IMR-90 (cell line): ENCODE results near the gene NAV1. TPM values are rescaled to one million over a fixed set of nuclear protein-coding genes. Genes with fewer than 3 reads are reported as not detected.
A peak's percentile ranks its signal among the peaks of the same experiment; 100 is the strongest.

Experiments used
- ATAC-seq: fragments of 200-7000 bp; cut with Tn5 transposase; 2 replicates; pipeline ENCODE4 v1.9.1; 2020; ENCODE audit warnings: low read depth, mild to moderate bottlenecking, moderate library complexity
- BruUV-seq: library from RNA; stranded (reverse); fragments of 400-500 nt; replicated peaks from 2 replicates; lab custom pipeline; 2021; lab: Mats Ljungman, UMichigan
- CTCF ChIA-PET: fragments of 300-600 bp; formaldehyde crosslinking; extraction: SDS; loops from one replicate; lab custom pipeline; 2021; ENCODE audit warnings: antibody characterized with exemption; lab: Yijun Ruan, JAX
- POLR2A ChIA-PET: fragments of 300-600 bp; sonication (Branson Sonifier 250); formaldehyde crosslinking; loops from one replicate; lab custom pipeline; 2022; ENCODE audit warnings: antibody characterized with exemption; ENCODE audit not compliant: unreplicated experiment; lab: Charles Lee
- DNase-seq: peaks from one replicate; pipeline ENCODE4 v3.0.0; 2013
- H2AFZ ChIP-seq: replicated peaks from 2 replicates; pipeline ENCODE3; 2013; ENCODE audit warnings: low read length, mild to moderate bottlenecking; ENCODE audit not compliant: poor library complexity
- H2AK5ac ChIP-seq: 2 replicates; pipeline ENCODE4 v1.6.1; 2013; ENCODE audit warnings: low read depth, low read length, inconsistent platforms
- H2AK9ac ChIP-seq: replicated peaks from 2 replicates; pipeline ENCODE3; 2013; ENCODE audit warnings: mild to moderate bottlenecking, low read depth, low read length, moderate library complexity; ENCODE audit not compliant: poor library complexity
- H2BK120ac ChIP-seq: 2 replicates; pipeline ENCODE4 v1.6.1; 2013; ENCODE audit warnings: low read depth, low read length, inconsistent platforms
- H2BK15ac ChIP-seq: 3 replicates; pipeline ENCODE4 v1.6.1; 2013; ENCODE audit warnings: low read depth, low read length, inconsistent platforms
- H2BK20ac ChIP-seq: 2 replicates; pipeline ENCODE4 v1.6.1; 2013; ENCODE audit warnings: low read depth, mild to moderate bottlenecking, inconsistent platforms, low read length, moderate library complexity
- H2BK5ac ChIP-seq: 2 replicates; pipeline ENCODE4 v1.6.1; 2013; ENCODE audit warnings: mild to moderate bottlenecking, low read depth, low read length, inconsistent platforms; ENCODE audit not compliant: poor library complexity, severe bottlenecking
- H3K14ac ChIP-seq: replicated peaks from 2 replicates; pipeline ENCODE4 v1.6.1; 2013; ENCODE audit warnings: low read depth, low read length, inconsistent platforms
- H3K18ac ChIP-seq: 2 replicates; pipeline ENCODE4 v1.6.1; 2013; ENCODE audit warnings: low read depth, low read length, control low read depth
- H3K23ac ChIP-seq: 2 replicates; pipeline ENCODE4 v1.6.1; 2013; ENCODE audit warnings: low read depth, low read length, inconsistent platforms
- H3K27ac ChIP-seq: 2 replicates; pipeline ENCODE4 v1.5.1; 2013; ENCODE audit warnings: mild to moderate bottlenecking, control low read depth, low read length; ENCODE audit not compliant: insufficient read depth
- H3K27me3 ChIP-seq: 2 replicates; pipeline ENCODE4 v1.6.1; 2013; ENCODE audit warnings: low read length; ENCODE audit not compliant: control insufficient read depth, insufficient read depth
- H3K36me3 ChIP-seq: 2 replicates; pipeline ENCODE4 v1.6.1; 2013; ENCODE audit warnings: low read length, mixed read lengths; ENCODE audit not compliant: control insufficient read depth, insufficient read depth
- H3K4ac ChIP-seq: 2 replicates; pipeline ENCODE4 v1.6.1; 2013; ENCODE audit warnings: low read depth, low read length, inconsistent platforms
- H3K4me1 ChIP-seq: 2 replicates; pipeline ENCODE4 v1.6.1; 2013; ENCODE audit warnings: low read length, mixed read lengths; ENCODE audit not compliant: control insufficient read depth, insufficient read depth
- H3K4me2 ChIP-seq: 2 replicates; pipeline ENCODE4 v1.6.1; 2013; ENCODE audit warnings: low read depth, mild to moderate bottlenecking, control low read depth, low read length, moderate library complexity
- H3K4me3 ChIP-seq: 2 replicates; pipeline ENCODE4 v1.5.1; 2013; ENCODE audit warnings: low read depth, mild to moderate bottlenecking, control low read depth, low read length, moderate library complexity; ENCODE audit not compliant: insufficient read depth
- H3K56ac ChIP-seq: 2 replicates; pipeline ENCODE4 v1.6.1; 2013; ENCODE audit warnings: low read length, inconsistent platforms; ENCODE audit not compliant: insufficient read depth; ENCODE audit errors: extremely low read depth
- H3K79me1 ChIP-seq, 2 experiments: 2 replicates each; pipeline ENCODE4 v1.6.1; 2013; ENCODE audit warnings: low read length in 2 of 2, inconsistent platforms in 1 of 2, low read depth in 1 of 2
- H3K9ac ChIP-seq: 2 replicates; pipeline ENCODE4 v1.6.1; 2013; ENCODE audit warnings: low read depth, low read length, control low read depth
- H3K9me1 ChIP-seq: 2 replicates; pipeline ENCODE4 v1.6.1; 2013; ENCODE audit warnings: low read length, inconsistent platforms; ENCODE audit not compliant: insufficient read depth
- H3K9me3 ChIP-seq: 2 replicates; pipeline ENCODE4 v1.6.1; 2013; ENCODE audit warnings: low read length; ENCODE audit not compliant: control insufficient read depth, insufficient read depth
- H4K20me1 ChIP-seq: 2 replicates; pipeline ENCODE4 v1.6.1; 2013; ENCODE audit warnings: low read length, inconsistent platforms; ENCODE audit not compliant: insufficient read depth
- H4K5ac ChIP-seq: 2 replicates; pipeline ENCODE4 v1.6.1; 2013; ENCODE audit warnings: mild to moderate bottlenecking, low read depth, low read length, control low read depth
- H4K8ac ChIP-seq, 2 experiments: 2 replicates each; pipeline ENCODE4 v1.6.1; 2013; ENCODE audit warnings: low read depth in 2 of 2, low read length in 2 of 2, control low read depth in 1 of 2, inconsistent platforms in 1 of 2
- H4K91ac ChIP-seq: 2 replicates; pipeline ENCODE4 v1.6.1; 2013; ENCODE audit warnings: low read depth, low read length, inconsistent platforms; ENCODE audit not compliant: insufficient read depth
- CHD1 ChIP-seq: IDR thresholded peaks from 2 replicates; pipeline ENCODE4 v1.6.1; 2012; ENCODE audit warnings: low read depth, low read length, improper control_type of control experiment
- RAD21 ChIP-seq: IDR thresholded peaks from 2 replicates; pipeline ENCODE4 v1.6.1; 2012; ENCODE audit warnings: low read length, improper control_type of control experiment
- RCOR1 ChIP-seq: IDR thresholded peaks from 2 replicates; pipeline ENCODE4 v1.6.1; 2012; ENCODE audit warnings: mild to moderate bottlenecking, low read length, improper control_type of control experiment; ENCODE audit not compliant: insufficient replicate concordance
- WGBS, 2 experiments: methylation state at CpG; one replicate each; pipeline versions ENCODE4 v1.1.5 to v1.1.7; 2013; ENCODE audit warnings: missing lambda C conversion rate in 2 of 2; ENCODE audit not compliant: insufficient read length in 1 of 2; ENCODE audit errors: extremely low coverage in 2 of 2; 5-methylcytosine and 5-hydroxymethylcytosine counted together
- dilution Hi-C: fragments of 300-500 bp; cut with HindIII; formaldehyde crosslinking; loops from one replicate; pipeline ENCODE4 v1.14.3; 2018; ENCODE audit warnings: low sequenced_read_pairs; ENCODE audit not compliant: unreplicated experiment
- in situ Hi-C: fragments of 300-500 bp; cut with MboI; formaldehyde crosslinking; loops from 3 replicates; pipeline ENCODE4 v1.14.3; 2019; ENCODE audit warnings: low sequenced_read_pairs, inconsistent platforms, mixed read lengths
- intact Hi-C: fragments of 100-400 bp; cut with micrococcal nuclease; formaldehyde crosslinking; loops from 2 replicates; pipeline ENCODE4 v1.10.0; 2022
- polyA plus RNA-seq, 3 experiments: library from polyadenylated mRNA; depleted of rRNA; stranded (reverse); fragments of >200 nt; gene quantifications; 2 replicates each; pipeline ENCODE4 v1.2.3, GENCODE V29; 2012; ENCODE audit warnings: low replicate concordance in 1 of 3
- total RNA-seq: library from RNA; depleted of rRNA; stranded (reverse); fragments of >200 nt; gene quantifications from 2 replicates; pipeline ENCODE4 v1.2.3, GENCODE V29; 2012

The NAV1 gene
- total and polyA plus RNA-seq, 2 of the 4 experiments (the other 2 are of a cell fraction): 14.0 to 23.1 TPM

GRCh38 chr1:201504799-201505502 lies 34.0 kb upstream of the NAV1 start:
- peak overlapping the region; percentile 94 for H2BK5ac ChIP-seq
- peak overlapping the region; percentile 21 for H3K18ac ChIP-seq
- peaks cover 7 to 50% of the 10 kb centered on the region in 2 experiments; a peak in 2 of 4 replicates for H3K79me1 ChIP-seq
- peak overlapping the region; percentile 94 for H4K8ac ChIP-seq
- ATAC-seq (no peak), DNase-seq (no peak)
- POLR2A ChIA-PET: interaction anchor here (0.6 to 1.8 kb wide), 5 partner anchors 8 to 146 kb away, joined by 3 to 5 read pairs (median 4); no protein-coding TSS in a partner anchor
- H2AK5ac ChIP-seq: peak overlapping the region; percentile 81
- BruUV-seq: no TSS peak
- CTCF ChIA-PET: interaction anchor here (2.2 to 4.5 kb wide), 2 partner anchors 7 to 23 kb away, joined by 10 to 31 read pairs; no protein-coding TSS in a partner anchor
- peaks cover 22% of the 10 kb centered on the region for H3K36me3 ChIP-seq
- H3K9me3 ChIP-seq: no peaks in the 10 kb centered on the region
- H2BK20ac ChIP-seq: peak overlapping the region; percentile 34; the same call in 1 of the 2 replicates
- H4K20me1 ChIP-seq: peaks cover 35% of the 10 kb centered on the region
- peak overlapping the region; percentile 95 for H3K9ac ChIP-seq
- peaks cover 42% of the 10 kb centered on the region for H3K9me1 ChIP-seq
- H4K5ac ChIP-seq: peak overlapping the region; percentile 14
- peak overlapping the region; percentile 75 for H3K23ac ChIP-seq
- peak overlapping the region; percentile 97 for H3K56ac ChIP-seq
- dilution Hi-C loops (no loop called here), intact Hi-C loops (loop anchor here (5.0 kb wide), 1 partner anchor 38 kb away; the partner anchor contains the start of gene PHLDA3), in situ Hi-C loops (no loop called here)
- peak overlapping the region; percentile 37 for H2BK120ac ChIP-seq
- H2AFZ ChIP-seq: no peak overlapping the region
- TF ChIP-seq CHD1 (0 out of 2 replicates have a peak, but pooled peaks have one; percentile 17), RCOR1 (no peak), RAD21 (no peak)
- H3K27ac ChIP-seq: peak overlapping the region; percentile 94
- H3K4me3 ChIP-seq: peak overlapping the region; percentile 79
- peak overlapping the region; percentile 65; the same call in 2 of the 3 replicates for H2BK15ac ChIP-seq
- H3K4ac ChIP-seq: peak overlapping the region; percentile 95
- peak overlapping the region; percentile 96 for H4K91ac ChIP-seq
- 100% methylated on average over 1 of the region's 9 CpGs; no CpG with 5 or more reads in 1 of the 2 experiments for WGBS, 2 experiments
- peak overlapping the region; percentile 97 for H3K4me2 ChIP-seq
- H2AK9ac ChIP-seq: peak overlapping the region; percentile 95
- no peaks in the 10 kb centered on the region for H3K27me3 ChIP-seq
- H3K14ac ChIP-seq: peak overlapping the region; percentile 96
- peaks cover 46% of the 10 kb centered on the region for H3K4me1 ChIP-seq
